C4-2B (cell line): ENCODE measurements around the gene NCOA7.
"Not testable (repeated sequence)": the region's sequence is repeated elsewhere in the genome, so short reads cannot be mapped to it uniquely, and the experiment has no call there.

Source experiments
- H3K27ac ChIP-seq: fragments of 450-650 bp; 2 replicates; pipeline ENCODE4 v1.5.1; 2017
- CTCF ChIP-seq: fragments of 450-650 bp; conservative IDR thresholded peaks from 2 replicates; pipeline ENCODE4 v1.5.1; 2017; ENCODE audit warnings: mild to moderate bottlenecking
- ZFX ChIP-seq: fragments of 450-650 bp; IDR thresholded peaks from 2 replicates; pipeline ENCODE4 v1.6.1; 2017

The NCOA7 gene

GRCh38 chr6:125944434-125944816, 153.7 kb downstream of the NCOA7 start:
- TF ChIP-seq ZFX (no peak), CTCF (no peak)
- H3K27ac ChIP-seq, result no peak overlapping the region

DNA sequence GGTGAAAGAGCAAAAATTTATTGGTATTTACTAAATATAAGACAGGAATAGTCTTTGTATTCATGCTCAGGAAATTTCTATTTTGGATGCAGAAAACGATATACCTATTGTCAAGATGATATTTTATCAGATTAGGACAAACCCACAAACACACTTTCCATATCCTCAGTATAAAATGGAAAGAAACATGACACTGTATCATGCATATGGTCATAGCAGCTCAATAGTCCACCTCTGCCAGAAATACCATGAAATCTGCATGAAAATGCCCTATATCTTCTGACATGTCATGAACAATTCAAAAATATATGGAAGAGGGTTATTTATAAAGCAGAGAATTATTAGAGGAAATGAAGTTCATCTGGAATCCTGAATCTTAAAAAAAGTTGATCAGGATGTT, 154.1 kb downstream of the NCOA7 start:
- no peak overlapping the region for H3K27ac ChIP-seq
- no peak for TF ChIP-seq CTCF
- TF ChIP-seq ZFX, result no peak

- no peak for TF ChIP-seq CTCF
- TF ChIP-seq ZFX, result no peak
- H3K27ac ChIP-seq, result no peak overlapping the region
These were observed 154.8 kb downstream of the NCOA7 start for GRCh38 chr6:125945378-125946141.

GRCh38 chr6:125947615-125948014, 156.9 kb downstream of the NCOA7 start:
- no peak overlapping the region for H3K27ac ChIP-seq
- TF ChIP-seq CTCF (no peak), ZFX (no peak)

- no peak for TF ChIP-seq ZFX
- no peak for TF ChIP-seq CTCF
- H3K27ac ChIP-seq, result no peak overlapping the region
These were observed 157.7 kb downstream of the NCOA7 start for GRCh38 chr6:125948455-125948854.

GRCh38 chr6:125949069-125949468, 158.3 kb downstream of the NCOA7 start:
- no peak overlapping the region for H3K27ac ChIP-seq
- TF ChIP-seq ZFX (no peak), CTCF (no peak)

- no peak for TF ChIP-seq ZFX
- no peak for TF ChIP-seq CTCF
- H3K27ac ChIP-seq, result no peak overlapping the region
These were observed 159.5 kb downstream of the NCOA7 start for GRCh38 chr6:125950293-125950692.

DNA sequence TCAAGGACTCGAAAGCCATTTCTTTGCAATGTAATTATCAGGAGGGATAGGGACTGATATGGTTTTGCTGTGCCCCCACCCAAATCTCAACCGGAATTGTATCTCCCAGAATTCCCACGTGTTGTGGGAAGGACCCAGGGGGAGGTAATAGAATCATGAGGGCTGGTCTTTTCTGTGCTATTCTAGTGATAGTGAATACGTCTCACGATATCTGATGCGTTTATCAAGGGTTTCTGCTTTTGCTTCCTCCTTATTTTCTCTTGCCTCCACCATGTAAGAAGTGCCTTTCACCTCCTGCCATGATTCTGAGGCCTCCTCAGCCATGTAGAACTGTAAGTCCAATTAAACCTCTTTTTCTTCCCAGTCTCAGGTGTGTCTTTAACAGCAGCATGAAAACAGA, 160.0 kb downstream of the NCOA7 start:
- H3K27ac ChIP-seq, result not testable (repeated sequence)
